GM23338 (cell line): ENCODE measurements around the gene EEA1.

Experiments
- CREB1 ChIP-seq: fragments of 250-450 bp; sonication (Bioruptor Pico); IDR thresholded peaks from 2 replicates; pipeline ENCODE4 v1.5.0; 2020; ENCODE audit warnings: low read depth, mild to moderate bottlenecking, moderate library complexity
- CTCF ChIP-seq, 2 experiments: fragments of 200-600 bp in 1 of 2; sonication (generic) in 1 of 2; conservative IDR thresholded peaks; 2 replicates each; pipeline versions ENCODE4 v1.5.1 to v1.6.1; 2016 to 2017; ENCODE audit warnings: antibody characterized with exemption in 2 of 2, low read depth in 2 of 2, mild to moderate bottlenecking in 2 of 2, moderate library complexity in 1 of 2
- ETS1 ChIP-seq: IDR thresholded peaks from 2 replicates; pipeline ENCODE4 v1.6.1; 2016; ENCODE audit warnings: antibody characterized with exemption
- EZH2 ChIP-seq: fragments of 200-600 bp; sonication (generic); IDR thresholded peaks from one replicate; pipeline ENCODE4 v1.8.0; 2017; ENCODE audit warnings: antibody characterized with exemption, mild to moderate bottlenecking, low read depth; ENCODE audit not compliant: unreplicated experiment
- EZH2phosphoT487 ChIP-seq: fragments of 200-600 bp; sonication (generic); IDR thresholded peaks from one replicate; pipeline ENCODE4 v1.8.1; 2018; ENCODE audit warnings: antibody characterized with exemption; ENCODE audit not compliant: unreplicated experiment
- NANOG ChIP-seq: IDR thresholded peaks from 2 replicates; pipeline ENCODE4 v1.6.1; 2016; ENCODE audit warnings: antibody characterized with exemption, borderline replicate concordance
- POLR2AphosphoS5 ChIP-seq: IDR thresholded peaks from 2 replicates; pipeline ENCODE4 v1.6.1; 2016; ENCODE audit warnings: antibody characterized with exemption, low read depth
- REST ChIP-seq: IDR thresholded peaks from one replicate; pipeline ENCODE4 v1.6.1; 2018; ENCODE audit warnings: antibody characterized with exemption; ENCODE audit not compliant: unreplicated experiment
- STAT1 ChIP-seq: IDR thresholded peaks from one replicate; pipeline ENCODE4 v1.6.1; 2016; ENCODE audit warnings: antibody characterized with exemption; ENCODE audit not compliant: unreplicated experiment
- ZNF114 ChIP-seq: fragments of 250-450 bp; sonication (Bioruptor Pico); IDR thresholded peaks from 2 replicates; pipeline ENCODE4 v1.5.0; 2020; ENCODE audit warnings: mild to moderate bottlenecking, moderate library complexity
- ZNF331 ChIP-seq: fragments of 250-450 bp; sonication (Bioruptor Pico); IDR thresholded peaks from 2 replicates; pipeline ENCODE4 v1.5.0; 2020; ENCODE audit warnings: low read depth, mild to moderate bottlenecking, moderate library complexity

- TF ChIP-seq CTCF (conservative IDR thresholded peaks at IDR 0.05; ENCODE audit: low read depth in 2 of 2) (no peak), ZNF331 (CRISPR knock-in tag) (no peak), REST (no peak), EZH2 (no peak), CREB1 (CRISPR knock-in tag) (no peak), EZH2phosphoT487 (no peak), POLR2AphosphoS5 (no peak), ETS1 (no peak), STAT1 (no peak), NANOG (no peak), ZNF114 (CRISPR knock-in tag) (no peak)
Measured at GRCh38 chr12:92747151-92747550, 181.9 kb downstream of the EEA1 start.
